WTC11 (cell line): ENCODE measurements around the gene AGTR1.

Experiments
- CREM ChIP-seq: sonication (generic); formaldehyde crosslinking; IDR thresholded peaks from 2 replicates; pipeline ENCODE4 v1.8.1; 2022; ENCODE audit warnings: mild to moderate bottlenecking, missing genetic modification reagents, moderate library complexity
- CTCF ChIP-seq: fragments of 200-600 bp; IDR thresholded peaks from 2 replicates; pipeline ENCODE4 v1.8.0; 2022; ENCODE audit warnings: antibody characterized with exemption
- EMX1 ChIP-seq: fragments of 250-450 bp; sonication (Bioruptor Pico); IDR thresholded peaks from 2 replicates; pipeline ENCODE4 v1.8.0; 2021; ENCODE audit warnings: mild to moderate bottlenecking
- IRF2 ChIP-seq: sonication (generic); formaldehyde crosslinking; IDR thresholded peaks from 2 replicates; pipeline ENCODE4 v1.8.0; 2022; ENCODE audit warnings: low read depth, missing genetic modification reagents, borderline replicate concordance
- NFYB ChIP-seq: sonication (generic); formaldehyde crosslinking; conservative IDR thresholded peaks from 2 replicates; pipeline ENCODE4 v1.8.0; 2022; ENCODE audit warnings: low read depth, missing genetic modification reagents
- NR2C2 ChIP-seq: sonication (generic); formaldehyde crosslinking; IDR thresholded peaks from 2 replicates; pipeline ENCODE4 v1.8.0; 2022; ENCODE audit warnings: mild to moderate bottlenecking, missing genetic modification reagents
- NR3C1 ChIP-seq: sonication (generic); formaldehyde crosslinking; conservative IDR thresholded peaks from 2 replicates; pipeline ENCODE4 v1.8.1; 2023; ENCODE audit warnings: low read depth, mild to moderate bottlenecking, missing genetic modification reagents
- SOX15 ChIP-seq: fragments of 250-450 bp; sonication (Bioruptor Pico); IDR thresholded peaks from 2 replicates; pipeline ENCODE4 v1.9.0; 2021; ENCODE audit warnings: mild to moderate bottlenecking
- TEAD4 ChIP-seq: sonication (generic); formaldehyde crosslinking; IDR thresholded peaks from 2 replicates; pipeline ENCODE4 v1.8.0; 2022; ENCODE audit warnings: mild to moderate bottlenecking, missing genetic modification reagents
- TF ChIP-seq, protein P1 (sequence below): sonication (generic); formaldehyde crosslinking; IDR thresholded peaks from 2 replicates; pipeline ENCODE4 v1.8.0; 2023; ENCODE audit warnings: missing genetic modification reagents

GRCh38 chr3:148741219-148741618, 43.5 kb downstream of the AGTR1 start:
- TF ChIP-seq CTCF: no peak
- TF ChIP-seq NR3C1 (CRISPR knock-in tag): no peak
- no peak for TF ChIP-seq EMX1 (CRISPR knock-in tag)
- TF ChIP-seq NR2C2 (CRISPR knock-in tag): no peak
- TF ChIP-seq TEAD4 (CRISPR knock-in tag): no peak
- TF ChIP-seq CREM: no peak
- no peak for TF ChIP-seq IRF2 (CRISPR knock-in tag)
- TF ChIP-seq NFYB (CRISPR knock-in tag): no peak
- TF ChIP-seq SOX15 (CRISPR knock-in tag): no peak
- TF ChIP-seq, protein P1, sequence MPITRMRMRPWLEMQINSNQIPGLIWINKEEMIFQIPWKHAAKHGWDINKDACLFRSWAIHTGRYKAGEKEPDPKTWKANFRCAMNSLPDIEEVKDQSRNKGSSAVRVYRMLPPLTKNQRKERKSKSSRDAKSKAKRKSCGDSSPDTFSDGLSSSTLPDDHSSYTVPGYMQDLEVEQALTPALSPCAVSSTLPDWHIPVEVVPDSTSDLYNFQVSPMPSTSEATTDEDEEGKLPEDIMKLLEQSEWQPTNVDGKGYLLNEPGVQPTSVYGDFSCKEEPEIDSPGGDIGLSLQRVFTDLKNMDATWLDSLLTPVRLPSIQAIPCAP (CRISPR knock-in tag): no peak
